BJ (cell line): Measurements from ENCODE around the gene KIF22. TPM values are rescaled to one million over a fixed set of nuclear protein-coding genes. Genes with fewer than 3 reads are reported as not detected.
A peak's percentile ranks its signal among the peaks of the same experiment; 100 is the strongest.
"Not testable (repeated sequence)": the region's sequence is repeated elsewhere in the genome, so short reads cannot be mapped to it uniquely, and the experiment has no call there.

Experiments
- CTCF ChIA-PET: fragments of 350-600 bp; formaldehyde crosslinking; extraction: SDS; loops from one replicate; lab custom pipeline; 2021; ENCODE audit warnings: antibody characterized with exemption, inconsistent platforms; lab: Yijun Ruan, JAX
- POLR2A ChIA-PET: fragments of 300-600 bp; sonication (Branson Sonifier 250); formaldehyde crosslinking; extraction: SDS; loops from one replicate; lab custom pipeline; 2021; ENCODE audit warnings: antibody characterized with exemption; lab: Charles Lee
- DNase-seq: peaks from one replicate; pipeline ENCODE4 v3.0.0-alpha.2; 2011; ENCODE audit warnings: low read depth
- H3K27me3 ChIP-seq: 2 replicates; pipeline ENCODE4 v1.6.0; 2011; ENCODE audit warnings: low read length; ENCODE audit not compliant: control insufficient read depth, insufficient read depth
- H3K36me3 ChIP-seq: 2 replicates; pipeline ENCODE4 v1.5.1; 2011; ENCODE audit warnings: low read length; ENCODE audit not compliant: control insufficient read depth, insufficient read depth
- H3K4me3 ChIP-seq: 2 replicates; pipeline ENCODE4 v1.5.1; 2011; ENCODE audit warnings: low read depth, mild to moderate bottlenecking, control low read depth, low read length
- polyA plus RNA-seq: library from polyadenylated mRNA; depleted of rRNA; stranded (reverse); fragments of >200 nt; gene quantifications from 2 replicates; pipeline ENCODE4 v1.2.3, GENCODE V29; 2011
- TF ChIP-seq, protein P1 (sequence below): IDR thresholded peaks from 2 replicates; pipeline ENCODE4 v1.5.1; 2011; ENCODE audit warnings: low read depth, mild to moderate bottlenecking, control low read depth, inconsistent platforms, low read length, moderate library complexity; ENCODE audit not compliant: insufficient read depth

Gene KIF22
- polyA plus RNA-seq, 1 experiment = 68.3 TPM

DNA sequence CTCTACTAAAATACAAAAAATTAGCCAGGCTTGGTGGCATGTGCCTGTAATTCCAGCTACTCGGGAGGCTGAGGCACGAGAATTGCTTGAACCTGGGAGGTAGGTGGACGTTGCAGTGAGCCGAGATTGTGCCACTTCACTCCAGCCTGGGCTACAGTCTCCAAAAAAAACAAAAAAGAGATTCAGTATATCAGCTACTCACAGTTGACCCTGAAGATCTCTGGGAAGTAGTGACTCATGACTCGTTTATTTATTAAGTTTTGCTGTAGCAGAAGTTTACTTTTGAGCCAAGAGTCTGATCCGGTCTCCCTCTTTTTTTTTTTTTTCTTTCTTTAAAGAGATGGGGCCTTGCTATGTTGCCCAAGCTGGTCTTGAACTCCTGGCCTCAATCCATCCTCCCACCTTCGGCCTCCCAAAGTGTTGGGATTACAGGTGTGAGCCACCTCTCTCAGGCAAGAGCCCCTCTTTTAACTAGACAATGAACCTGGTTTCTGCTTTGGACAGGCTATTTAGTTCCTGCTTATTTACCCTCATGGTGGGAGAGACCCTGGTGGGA, 34.1 kb downstream of the KIF22 start:
- ChIA-PET CTCF (interaction anchor here (0.6 to 11.3 kb wide), 5 partner anchors 9 to 41 kb away, joined by 3 to 81 read pairs (median 4); partner anchors contain the start of gene PAGR1), POLR2A (interaction anchor here (0.7 to 0.8 kb wide), 3 partner anchors 14 to 41 kb away, joined by 4 to 15 read pairs (median 6); no protein-coding TSS in a partner anchor)
- peak; percentile 49 for DNase-seq
- H3K4me3 ChIP-seq = no peak overlapping the region
- TF ChIP-seq, protein P1, sequence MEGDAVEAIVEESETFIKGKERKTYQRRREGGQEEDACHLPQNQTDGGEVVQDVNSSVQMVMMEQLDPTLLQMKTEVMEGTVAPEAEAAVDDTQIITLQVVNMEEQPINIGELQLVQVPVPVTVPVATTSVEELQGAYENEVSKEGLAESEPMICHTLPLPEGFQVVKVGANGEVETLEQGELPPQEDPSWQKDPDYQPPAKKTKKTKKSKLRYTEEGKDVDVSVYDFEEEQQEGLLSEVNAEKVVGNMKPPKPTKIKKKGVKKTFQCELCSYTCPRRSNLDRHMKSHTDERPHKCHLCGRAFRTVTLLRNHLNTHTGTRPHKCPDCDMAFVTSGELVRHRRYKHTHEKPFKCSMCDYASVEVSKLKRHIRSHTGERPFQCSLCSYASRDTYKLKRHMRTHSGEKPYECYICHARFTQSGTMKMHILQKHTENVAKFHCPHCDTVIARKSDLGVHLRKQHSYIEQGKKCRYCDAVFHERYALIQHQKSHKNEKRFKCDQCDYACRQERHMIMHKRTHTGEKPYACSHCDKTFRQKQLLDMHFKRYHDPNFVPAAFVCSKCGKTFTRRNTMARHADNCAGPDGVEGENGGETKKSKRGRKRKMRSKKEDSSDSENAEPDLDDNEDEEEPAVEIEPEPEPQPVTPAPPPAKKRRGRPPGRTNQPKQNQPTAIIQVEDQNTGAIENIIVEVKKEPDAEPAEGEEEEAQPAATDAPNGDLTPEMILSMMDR = no peak
- H3K36me3 ChIP-seq = peaks cover 5% of the 10 kb centered on the region
- no peaks in the 10 kb centered on the region for H3K27me3 ChIP-seq

DNA sequence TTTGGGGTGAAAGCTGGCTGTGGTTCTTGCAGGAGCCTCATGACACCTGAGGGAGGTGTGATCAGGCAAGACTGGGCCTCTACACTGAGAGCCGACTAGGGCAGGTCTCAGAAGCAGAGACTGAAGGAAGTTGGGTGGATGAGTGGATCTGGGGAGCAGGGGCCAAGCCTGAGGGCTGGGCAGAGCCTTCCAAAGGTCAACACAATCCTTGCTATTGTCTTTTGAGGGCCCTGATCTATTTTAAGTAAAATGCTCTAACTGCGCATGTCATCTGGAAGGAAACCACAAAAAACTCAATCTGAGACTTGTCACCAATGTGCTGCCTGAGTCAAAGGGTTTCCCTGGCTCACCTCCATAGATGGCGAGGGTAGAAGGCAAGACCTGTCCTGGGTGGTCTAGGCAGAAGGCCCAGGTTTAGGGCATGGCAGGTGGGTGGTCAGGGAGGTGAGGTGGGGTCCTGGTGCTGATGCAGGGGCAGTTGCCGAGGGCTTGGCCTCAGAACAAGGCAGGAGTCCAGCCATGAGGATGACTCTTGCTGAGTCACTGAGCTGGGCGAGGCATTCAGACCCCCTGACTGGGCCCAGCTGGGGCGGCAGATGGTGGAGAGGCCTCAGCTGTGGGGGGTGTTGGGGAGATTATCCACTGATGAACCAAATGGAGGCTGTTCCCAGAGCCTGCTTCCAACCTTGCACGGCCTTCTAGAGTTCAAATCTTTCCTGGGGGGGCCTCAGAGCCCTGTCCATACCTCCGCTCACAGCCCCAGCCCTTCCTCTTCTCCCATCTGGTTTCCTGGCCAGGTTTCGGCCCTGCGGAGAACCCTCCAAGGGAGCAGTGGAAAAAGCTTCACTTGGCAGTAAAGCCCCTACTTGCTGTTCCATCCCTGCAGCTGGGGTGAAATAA, 34.8 kb downstream of the KIF22 start:
- H3K4me3 ChIP-seq = no peak overlapping the region

DNA sequence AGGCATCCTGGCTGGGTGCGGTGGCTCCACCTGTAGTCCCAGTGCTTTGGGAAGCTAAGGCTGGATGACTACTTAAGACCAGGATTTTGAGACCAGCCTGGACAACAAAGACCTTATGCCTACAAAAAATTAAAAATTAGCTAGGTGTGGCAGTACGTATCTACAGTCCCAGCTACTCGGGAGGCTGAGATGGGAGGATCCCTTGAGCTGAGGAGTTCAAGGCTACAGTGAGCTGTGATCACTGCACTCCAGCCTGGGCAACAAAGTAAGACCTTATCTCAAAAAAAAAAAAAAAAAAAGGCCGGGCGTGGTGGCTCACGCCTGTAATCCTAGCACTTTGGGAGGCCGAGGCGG, 35.8 kb downstream of the KIF22 start:
- TF ChIP-seq, protein P1 = no peak
- ChIA-PET POLR2A (no interaction called here), CTCF (interaction anchor here (0.7 to 11.3 kb wide), 4 partner anchors 10 to 21 kb away, joined by 3 to 81 read pairs (median 3); partner anchors contain the start of gene PAGR1)
- Histone ChIP-seq H3K36me3 (peaks cover 17% of the 10 kb centered on the region), H3K27me3 (no peaks in the 10 kb centered on the region), H3K4me3 (no peak overlapping the region)
- DNase-seq = no peak

More for the DNA sequence above, 34.8 kb downstream of the KIF22 start:
- DNase-seq = no peak
- CTCF ChIA-PET = interaction anchor here (0.7 to 11.3 kb wide), 5 partner anchors 10 to 22 kb away, joined by 3 to 81 read pairs (median 4); partner anchors contain the start of gene PAGR1
- POLR2A ChIA-PET = interaction anchor here (0.8 kb wide), 1 partner anchor 15 kb away, joined by 4 read pairs; no protein-coding TSS in a partner anchor
- Histone ChIP-seq H3K36me3 (peaks cover 10% of the 10 kb centered on the region), H3K27me3 (no peaks in the 10 kb centered on the region)
- TF ChIP-seq, protein P1 = no peak

DNA sequence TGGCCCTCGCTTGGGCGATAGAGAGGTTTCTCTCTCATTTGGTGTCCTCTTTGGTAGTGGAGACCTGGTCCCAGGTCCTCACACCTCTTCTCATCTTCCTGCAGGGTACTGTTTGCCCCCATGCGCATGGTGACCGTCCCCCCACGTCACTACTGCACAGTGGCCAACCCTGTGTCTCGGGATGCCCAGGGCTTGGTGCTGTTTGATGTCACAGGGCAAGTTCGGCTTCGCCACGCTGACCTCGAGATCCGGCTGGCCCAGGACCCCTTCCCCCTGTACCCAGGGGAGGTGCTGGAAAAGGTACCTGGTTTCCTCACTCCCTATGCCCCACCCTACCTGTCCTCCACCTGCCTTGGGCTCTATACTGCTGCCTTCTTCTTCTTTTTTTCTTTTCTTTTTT, 40.2 kb downstream of the KIF22 start:
- H3K36me3 ChIP-seq = peaks cover 33% of the 10 kb centered on the region
- TF ChIP-seq, protein P1 = no peak
- no peak overlapping the region for H3K4me3 ChIP-seq
- no peaks in the 10 kb centered on the region for H3K27me3 ChIP-seq
- ChIA-PET POLR2A (no interaction called here), CTCF (no interaction called here)
- DNase-seq = no peak

DNA sequence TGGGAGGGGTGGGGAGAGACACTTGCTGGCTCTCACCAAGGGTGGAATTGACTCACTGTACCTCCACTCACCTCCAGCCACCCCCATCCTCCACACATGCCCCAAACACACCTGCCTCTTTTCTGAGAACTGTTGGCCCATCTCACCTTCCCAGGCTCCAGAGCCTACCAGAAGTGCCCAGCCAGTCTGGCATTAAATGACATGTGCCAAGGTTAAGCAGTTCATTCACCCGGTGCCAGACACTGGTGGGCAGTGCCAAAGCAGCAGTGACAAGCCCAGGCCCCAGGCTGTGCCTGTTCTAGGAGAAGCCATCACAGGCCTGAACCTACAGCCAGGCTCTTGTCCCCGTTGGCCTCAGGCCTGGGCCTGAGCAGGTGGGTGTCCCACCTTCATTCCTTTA, 40.9 kb downstream of the KIF22 start:
- CTCF ChIA-PET = no interaction called here
- TF ChIP-seq, protein P1 = no peak
- Histone ChIP-seq H3K27me3 (no peaks in the 10 kb centered on the region), H3K4me3 (no peak overlapping the region), H3K36me3 (peaks cover 31% of the 10 kb centered on the region)
- POLR2A ChIA-PET = no interaction called here
- no peak for DNase-seq

DNA sequence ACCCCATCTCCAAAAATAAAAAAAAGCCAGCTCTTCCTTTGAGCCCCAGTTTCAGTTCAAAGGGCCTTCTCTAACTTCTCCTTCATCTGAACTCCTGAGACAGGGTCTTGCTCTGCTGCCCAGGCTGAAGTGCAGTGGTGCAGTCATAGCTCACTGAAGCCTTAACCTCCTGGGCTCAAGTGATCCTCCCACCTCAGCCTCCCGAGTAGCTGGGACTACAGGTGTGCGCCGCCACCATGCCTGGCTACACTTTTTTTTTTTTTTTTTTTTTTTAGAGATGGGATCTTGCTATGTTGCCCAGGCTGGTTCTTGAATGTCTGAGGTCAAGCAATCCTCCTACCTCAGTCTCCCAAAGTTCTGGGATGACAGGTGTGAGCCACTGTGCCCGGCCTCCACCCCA, 42.7 kb downstream of the KIF22 start:
- not testable (repeated sequence) for H3K27me3 ChIP-seq, H3K4me3 ChIP-seq, DNase-seq
- POLR2A ChIA-PET = interaction anchor here (0.7 kb wide), 1 partner anchor 35 kb away, joined by 8 read pairs; no protein-coding TSS in a partner anchor
- CTCF ChIA-PET = interaction anchor here (4.8 kb wide), 1 partner anchor 15 kb away, joined by 16 read pairs; no protein-coding TSS in a partner anchor
- H3K36me3 ChIP-seq = peaks cover 41% of the 10 kb centered on the region
